Measurements from ENCODE around the gene INPP5J.

Gene INPP5J

DNA sequence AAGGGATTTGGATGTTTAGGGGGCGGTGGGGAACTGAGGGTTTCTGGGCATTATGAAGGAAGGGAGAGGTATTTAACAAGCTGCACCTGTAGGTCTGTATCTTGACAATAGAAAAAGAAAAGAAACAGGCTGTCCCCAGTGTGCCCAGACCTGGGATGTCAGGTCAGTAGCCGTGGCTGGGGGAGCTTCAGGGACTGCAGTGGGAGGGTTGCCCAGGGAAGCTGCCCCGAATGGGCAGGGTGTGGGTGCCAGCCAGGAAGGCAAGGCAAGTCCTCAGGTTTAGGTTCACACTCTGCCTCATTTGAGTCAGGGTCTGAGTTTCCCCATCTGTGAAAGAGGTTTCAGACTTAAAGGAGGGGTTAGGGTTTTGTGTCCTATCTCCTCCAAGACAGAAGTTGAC, 1.5 kb downstream of the INPP5J start:
- DNase-seq (ENCODE audit: low read depth in 3 of 3): no peak

DNA sequence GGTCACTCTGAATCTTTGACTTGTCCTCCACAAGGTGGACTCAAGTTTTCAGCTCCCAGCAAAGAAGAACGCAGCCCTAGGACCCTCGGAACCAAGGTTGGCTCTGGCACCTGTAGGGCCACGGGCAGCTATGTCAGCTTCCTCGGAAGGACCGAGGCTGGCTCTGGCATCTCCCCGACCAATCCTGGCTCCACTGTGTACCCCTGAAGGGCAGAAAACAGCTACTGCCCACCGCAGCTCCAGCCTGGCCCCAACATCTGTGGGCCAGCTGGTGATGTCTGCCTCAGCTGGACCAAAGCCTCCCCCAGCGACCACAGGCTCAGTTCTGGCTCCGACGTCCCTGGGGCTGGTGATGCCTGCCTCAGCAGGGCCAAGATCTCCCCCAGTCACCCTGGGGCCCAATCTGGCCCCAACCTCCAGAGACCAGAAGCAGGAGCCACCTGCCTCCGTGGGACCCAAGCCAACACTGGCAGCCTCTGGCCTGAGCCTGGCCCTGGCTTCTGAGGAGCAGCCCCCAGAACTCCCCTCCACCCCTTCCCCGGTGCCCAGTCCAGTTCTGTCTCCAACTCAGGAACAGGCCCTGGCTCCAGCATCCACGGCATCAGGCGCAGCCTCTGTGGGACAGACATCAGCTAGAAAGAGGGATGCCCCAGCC, 2.2 kb downstream of the INPP5J start:
- no peak for DNase-seq (ENCODE audit: low read depth in 3 of 3)

DNA sequence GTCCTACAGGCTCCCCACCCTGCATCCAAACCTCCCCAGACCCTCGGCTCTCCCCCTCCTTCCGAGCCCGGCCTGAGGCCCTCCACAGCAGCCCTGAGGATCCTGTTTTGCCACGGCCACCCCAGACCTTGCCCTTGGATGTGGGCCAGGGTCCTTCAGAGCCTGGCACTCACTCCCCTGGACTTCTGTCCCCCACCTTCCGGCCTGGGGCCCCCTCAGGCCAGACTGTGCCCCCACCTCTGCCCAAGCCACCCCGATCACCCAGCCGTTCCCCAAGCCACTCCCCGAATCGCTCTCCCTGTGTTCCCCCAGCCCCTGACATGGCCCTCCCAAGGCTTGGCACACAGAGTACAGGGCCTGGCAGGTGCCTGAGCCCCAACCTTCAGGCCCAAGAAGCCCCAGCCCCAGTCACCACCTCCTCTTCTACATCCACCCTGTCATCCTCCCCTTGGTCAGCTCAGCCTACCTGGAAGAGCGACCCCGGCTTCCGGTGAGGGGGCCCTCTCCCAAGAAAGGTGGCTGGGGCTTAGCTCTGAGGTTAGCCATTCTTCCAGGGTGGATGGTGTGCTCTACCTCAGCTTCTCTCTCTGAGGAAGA, 2.9 kb downstream of the INPP5J start:
- no peak for DNase-seq (ENCODE audit: low read depth in 3 of 3)

DNA sequence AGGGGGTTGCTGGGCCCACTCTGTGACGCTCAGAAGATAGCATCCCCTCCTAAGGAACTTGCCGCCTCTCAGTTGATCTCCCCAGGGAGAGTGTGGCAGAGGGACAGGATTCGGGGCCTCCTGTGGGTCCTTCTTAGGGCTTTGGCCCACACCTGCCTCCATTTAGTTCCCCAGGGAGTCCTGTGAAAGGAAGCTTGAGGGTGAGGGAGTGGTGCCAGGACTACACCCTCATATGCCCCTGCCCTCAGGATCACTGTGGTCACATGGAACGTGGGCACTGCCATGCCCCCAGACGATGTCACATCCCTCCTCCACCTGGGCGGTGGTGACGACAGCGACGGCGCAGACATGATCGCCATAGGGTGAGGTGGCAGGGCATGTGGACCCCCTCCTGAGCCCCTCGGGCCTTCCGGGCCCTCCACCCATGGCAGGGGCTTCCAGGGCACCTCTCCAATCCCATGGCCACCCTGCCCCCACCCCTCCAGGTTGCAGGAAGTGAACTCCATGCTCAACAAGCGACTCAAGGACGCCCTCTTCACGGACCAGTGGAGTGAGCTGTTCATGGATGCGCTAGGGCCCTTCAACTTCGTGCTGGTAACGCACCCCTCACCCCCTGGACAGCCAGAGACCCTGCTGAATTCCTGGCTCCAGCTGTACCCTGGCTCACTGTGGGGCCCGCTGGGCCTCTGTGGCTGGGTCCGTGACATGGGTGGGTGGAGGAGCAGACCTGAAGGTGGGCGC, 3.5 kb downstream of the INPP5J start:
- DNase-seq (ENCODE audit: low read depth in 3 of 3): no peak

DNA sequence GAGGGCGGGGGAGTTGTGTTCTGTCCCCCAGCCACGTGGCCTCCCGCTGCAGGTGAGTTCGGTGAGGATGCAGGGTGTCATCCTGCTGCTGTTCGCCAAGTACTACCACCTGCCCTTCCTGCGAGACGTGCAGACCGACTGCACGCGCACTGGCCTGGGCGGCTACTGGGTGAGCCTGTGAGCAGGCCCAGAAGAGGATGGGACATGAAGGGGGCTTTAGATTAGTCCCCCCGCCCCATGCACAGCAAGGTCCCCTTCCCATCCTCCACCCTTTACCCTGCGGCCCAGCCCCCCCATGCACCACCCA, 4.1 kb downstream of the INPP5J start:
- no peak for DNase-seq (ENCODE audit: low read depth in 3 of 3)

DNA sequence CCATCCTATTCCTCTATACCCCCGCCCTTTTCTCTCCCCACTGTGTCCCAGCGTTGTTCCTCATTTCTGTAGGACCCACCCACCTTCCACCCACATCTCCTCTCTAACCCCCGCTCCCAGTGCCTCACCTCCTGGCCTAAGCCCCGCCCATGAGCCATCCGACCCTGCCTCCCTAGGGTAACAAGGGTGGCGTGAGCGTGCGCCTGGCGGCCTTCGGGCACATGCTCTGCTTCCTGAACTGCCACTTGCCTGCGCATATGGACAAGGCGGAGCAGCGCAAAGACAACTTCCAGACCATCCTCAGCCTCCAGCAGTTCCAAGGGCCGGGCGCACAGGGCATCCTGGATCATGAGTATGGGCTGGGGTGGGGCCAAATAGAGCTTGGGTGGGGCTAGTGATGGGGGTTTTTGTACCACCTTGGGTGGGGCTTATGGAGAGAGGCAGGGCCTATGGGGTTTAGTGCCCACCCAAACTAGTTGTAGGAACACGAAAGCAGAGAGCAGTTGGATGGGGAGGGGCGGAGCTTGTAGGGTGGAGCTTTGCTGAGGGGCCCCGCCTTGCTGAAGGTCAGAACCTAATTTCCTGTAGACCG, 4.5 kb downstream of the INPP5J start:
- DNase-seq (ENCODE audit: low read depth in 3 of 3): no peak

DNA sequence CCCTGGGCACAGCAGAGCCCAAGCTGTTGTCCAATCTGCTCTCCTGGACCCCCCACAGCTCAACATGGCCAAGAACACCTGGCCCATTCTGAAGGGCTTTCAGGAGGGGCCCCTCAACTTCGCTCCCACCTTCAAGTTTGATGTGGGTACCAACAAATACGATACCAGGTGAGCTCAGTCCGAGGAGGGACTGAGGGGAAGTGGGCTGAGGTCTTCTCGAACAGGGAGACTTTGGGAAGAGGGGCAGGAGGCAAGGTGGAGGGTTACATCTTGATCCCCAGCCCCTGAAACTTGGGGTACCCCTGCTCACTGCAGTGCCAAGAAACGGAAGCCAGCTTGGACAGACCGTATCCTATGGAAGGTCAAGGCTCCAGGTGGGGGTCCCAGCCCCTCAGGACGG, 5.4 kb downstream of the INPP5J start:
- no peak for DNase-seq (ENCODE audit: low read depth in 3 of 3)

DNA sequence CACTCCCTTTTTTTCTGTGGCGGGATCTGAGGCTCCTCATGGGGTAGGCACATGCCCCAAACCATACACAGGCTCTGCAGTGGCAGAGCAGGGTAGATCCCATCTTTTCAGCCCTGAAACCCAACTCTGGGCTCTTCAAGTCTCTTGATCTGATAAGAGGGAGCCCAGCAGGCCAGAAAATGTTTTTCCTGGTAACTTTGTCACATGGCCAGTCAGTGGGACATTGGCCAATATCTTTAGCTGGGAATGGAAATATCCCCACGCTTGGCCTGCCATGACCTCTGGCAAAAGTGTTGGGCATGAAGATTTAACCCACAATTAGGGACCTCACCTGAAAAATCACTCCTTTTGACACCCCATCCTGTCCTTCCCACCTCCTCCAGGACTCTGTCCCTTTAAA, 8.1 kb downstream of the INPP5J start:
- DNase-seq (ENCODE audit: low read depth in 3 of 3): no peak

DNA sequence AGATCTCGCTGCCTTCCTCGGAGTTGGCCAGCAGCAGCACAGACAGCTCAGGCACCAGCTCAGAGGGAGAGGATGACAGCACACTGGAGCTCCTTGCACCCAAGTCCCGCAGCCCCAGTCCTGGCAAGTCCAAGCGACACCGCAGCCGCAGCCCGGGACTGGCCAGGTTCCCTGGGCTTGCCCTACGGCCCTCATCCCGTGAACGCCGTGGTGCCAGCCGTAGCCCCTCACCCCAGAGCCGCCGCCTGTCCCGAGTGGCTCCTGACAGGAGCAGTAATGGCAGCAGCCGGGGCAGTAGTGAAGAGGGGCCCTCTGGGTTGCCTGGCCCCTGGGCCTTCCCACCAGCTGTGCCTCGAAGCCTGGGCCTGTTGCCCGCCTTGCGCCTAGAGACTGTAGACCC, 11.1 kb downstream of the INPP5J start:
- DNase-seq (ENCODE audit: low read depth in 3 of 3): no peak

DNA sequence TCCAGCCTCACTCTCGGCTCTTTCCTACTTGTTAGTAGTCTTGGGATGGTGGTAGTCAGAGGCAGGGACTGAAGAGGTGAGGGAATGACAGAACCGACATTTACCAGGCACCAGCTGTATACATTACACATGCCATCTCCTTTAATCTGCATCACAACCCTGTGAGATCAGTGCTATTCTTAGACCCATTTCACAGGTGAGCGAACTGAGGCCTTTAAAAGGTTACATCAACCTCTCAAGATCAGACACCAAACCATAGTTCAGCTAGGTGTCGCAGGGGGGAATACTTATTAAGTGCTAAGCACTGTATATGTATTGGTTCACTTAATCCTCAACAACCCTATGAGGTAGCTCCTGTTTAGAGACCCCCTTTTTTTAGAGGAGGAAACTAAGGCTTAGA, 11.9 kb downstream of the INPP5J start:
- DNase-seq (ENCODE audit: low read depth in 3 of 3): no peak

DNA sequence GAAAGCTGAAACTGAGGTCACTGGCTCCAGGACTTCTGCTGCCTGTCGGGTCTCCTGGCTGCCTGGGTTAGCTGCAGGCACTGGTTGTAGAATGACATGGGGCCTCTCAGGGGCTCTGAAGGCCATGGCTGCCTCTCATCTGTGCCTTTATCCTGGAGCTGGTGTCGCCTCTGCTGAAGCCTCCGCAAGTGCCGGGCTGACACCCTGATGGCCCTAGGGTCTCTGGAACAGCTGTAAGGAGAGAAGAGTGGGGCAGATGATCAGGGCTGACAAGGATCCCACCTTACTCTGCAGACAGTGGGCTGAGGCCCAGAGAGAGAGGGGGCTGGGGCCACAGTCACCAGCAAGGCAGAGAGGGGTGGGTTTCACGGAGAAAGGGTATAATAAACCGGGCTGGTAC, 12.9 kb downstream of the INPP5J start:
- DNase-seq (ENCODE audit: low read depth in 3 of 3): no peak

DNA sequence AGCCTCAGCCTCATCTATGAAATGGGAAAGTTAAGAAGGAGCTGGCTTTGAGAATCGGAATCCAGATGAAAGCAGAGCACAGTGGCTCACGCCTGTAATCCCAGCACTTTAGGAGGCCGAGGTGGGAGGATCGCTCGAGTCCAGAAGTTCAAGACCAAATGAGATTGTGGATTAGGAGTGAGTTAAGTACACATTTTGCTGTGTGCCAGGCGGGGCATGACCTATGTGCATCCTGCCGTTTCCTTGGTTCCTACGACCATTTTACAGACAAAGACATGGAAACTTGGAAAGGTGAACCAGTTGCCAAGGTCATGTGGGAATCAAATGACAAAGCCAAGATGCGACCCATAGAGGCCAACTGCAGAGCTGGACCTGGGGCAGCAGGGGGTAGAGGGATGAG, 13.4 kb downstream of the INPP5J start:
- no peak for DNase-seq (ENCODE audit: low read depth in 3 of 3)

DNA sequence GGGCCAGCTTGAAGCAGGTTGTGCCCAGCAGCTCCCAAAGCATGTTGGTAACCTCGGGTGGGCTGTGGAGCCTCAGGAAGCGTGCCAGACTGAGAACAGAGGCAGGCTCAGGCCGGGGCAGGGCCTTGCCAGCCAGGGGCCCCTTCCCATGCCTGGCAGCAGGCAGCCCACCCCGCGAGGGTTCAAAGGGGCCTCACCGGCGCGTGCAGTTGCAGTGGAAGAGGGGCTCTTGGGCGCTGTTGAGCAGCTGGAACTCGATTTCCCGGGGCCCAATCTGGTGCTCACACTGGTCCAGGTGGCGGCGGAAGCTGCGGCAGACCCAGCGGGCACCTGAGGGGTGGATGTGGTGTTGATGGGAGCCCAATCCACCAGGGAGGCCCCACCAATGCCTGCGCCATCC, 13.9 kb downstream of the INPP5J start:
- no peak for DNase-seq (ENCODE audit: low read depth in 3 of 3)

DNA sequence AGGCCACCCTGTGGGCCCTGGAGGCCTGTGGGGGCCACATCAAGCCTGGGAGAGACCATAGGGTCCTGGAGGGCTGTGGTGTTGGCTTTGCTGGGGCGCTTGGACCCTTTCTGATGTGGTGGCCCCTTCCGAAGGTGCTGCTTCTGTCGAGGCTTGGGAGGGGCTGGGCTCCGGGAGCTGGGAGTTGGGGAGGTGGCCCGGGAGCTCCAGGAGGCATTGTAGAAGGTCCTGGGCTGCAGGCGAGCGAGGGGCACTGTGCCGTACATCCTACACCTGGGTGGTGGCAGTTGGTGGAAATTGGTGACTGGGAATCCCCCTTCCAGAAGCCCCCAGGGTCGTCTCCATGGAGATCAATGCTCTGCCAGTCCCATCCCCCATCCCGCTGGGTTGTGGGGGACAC, 15.0 kb downstream of the INPP5J start:
- DNase-seq (ENCODE audit: low read depth in 3 of 3): no peak

DNA sequence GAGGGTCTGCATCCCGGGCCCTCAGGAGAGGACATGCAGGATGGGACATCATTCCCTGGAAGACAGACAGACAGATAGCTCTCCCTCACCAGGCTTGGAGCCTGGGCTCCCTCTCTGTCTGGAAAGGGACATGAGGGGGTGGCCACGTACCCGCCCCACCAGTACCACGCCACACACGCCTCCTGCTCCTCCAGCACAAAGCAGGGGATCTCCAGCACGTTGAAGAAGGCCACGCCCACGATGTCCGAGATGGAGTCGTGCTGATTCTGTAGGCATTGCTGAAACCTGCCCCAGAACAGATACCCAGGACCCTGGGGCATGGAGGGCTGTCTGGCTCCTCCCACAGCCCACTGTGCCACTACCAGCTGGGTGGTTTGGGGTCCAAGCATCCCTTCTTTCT, 15.4 kb downstream of the INPP5J start:
- no peak for DNase-seq (ENCODE audit: low read depth in 3 of 3)

DNA sequence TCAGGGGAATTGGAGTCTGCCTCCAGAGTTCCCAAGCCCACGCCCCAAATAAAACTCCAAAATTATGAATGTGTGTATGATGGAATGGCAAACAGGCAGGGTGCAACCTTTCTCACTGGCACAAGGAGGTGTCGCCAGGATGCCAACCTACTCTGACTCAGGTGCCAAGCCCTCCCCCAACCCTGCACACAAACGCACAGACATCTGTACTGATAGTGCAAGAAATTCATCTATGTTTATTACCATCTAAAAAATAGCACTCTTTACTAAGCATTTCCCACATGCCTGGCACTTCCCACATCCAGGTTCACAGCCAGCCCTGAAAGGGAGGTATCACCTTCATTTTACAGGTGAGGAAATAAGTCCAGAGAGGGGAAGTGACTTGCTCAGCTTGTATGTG, 16.3 kb downstream of the INPP5J start:
- DNase-seq (ENCODE audit: low read depth in 3 of 3): no peak

DNA sequence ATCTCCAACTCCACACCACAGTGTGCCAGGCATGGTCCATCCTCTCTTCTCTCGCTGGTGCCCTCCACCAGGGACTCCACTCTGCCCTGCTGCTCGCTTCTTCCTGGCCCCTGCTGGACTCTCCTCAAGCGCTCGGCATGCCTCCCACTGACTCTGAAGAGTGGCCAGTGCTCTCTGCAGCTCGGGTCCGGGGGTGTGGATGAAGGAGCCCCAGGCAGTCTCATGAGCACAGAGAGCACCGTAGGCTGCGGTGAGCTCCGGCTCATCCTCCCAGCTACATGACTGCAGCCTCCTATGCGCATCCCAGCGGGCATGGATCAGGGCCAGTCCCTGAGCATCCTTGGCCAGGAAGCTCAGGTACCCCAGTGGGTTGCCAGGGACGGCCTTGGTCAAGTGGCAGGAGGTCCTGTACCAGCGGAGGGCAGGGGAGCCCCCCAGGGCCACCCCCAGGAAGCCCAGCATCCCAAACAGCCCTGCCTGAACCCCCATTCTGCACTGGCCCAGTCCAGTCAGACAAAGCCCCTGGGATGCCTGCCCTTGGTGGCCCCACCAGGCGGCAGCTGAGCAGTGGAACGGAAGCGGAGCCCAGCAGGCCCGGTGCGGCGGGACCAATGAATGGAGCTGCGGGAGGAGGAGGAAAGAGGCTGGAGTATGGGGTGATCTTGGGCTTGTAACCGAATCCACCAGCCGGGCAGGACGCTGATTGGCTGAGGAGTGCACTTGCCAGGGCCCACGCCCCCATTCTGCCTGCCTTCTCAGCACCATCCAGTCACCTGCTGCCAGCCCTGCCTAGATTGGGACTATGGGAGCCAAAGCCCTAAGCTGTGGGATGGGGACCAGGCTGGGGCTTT, 17.3 kb downstream of the INPP5J start, which contains the start of gene PLA2G3:
TSS of gene PLA2G3 (minus strand) at position 643 of the 851 bp plus-strand sequence. CDS start at position 489, 154 bp downstream.
- DNase-seq (ENCODE audit: low read depth in 3 of 3): no peak

DNA sequence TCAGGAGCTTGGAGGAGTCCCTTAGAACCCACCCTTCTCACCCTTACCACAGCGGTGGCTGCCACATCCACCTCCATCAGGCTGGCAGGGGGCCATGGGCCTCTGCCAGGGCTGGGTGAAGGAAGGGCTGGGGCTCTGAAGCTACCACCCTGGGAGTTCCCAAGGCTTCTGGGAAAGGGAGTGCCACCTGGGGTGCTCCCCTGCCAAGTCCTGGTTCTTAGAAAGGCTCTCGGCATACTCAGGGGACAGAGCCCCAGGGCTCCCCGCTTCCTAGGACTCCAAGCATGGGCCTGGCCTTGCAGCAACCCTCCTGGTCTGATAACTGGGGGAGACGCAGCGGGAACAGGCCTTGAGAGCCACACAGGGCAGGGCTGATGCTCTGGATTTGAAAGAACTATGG, 18.0 kb downstream of the INPP5J start:
- DNase-seq (ENCODE audit: low read depth in 3 of 3): no peak

DNA sequence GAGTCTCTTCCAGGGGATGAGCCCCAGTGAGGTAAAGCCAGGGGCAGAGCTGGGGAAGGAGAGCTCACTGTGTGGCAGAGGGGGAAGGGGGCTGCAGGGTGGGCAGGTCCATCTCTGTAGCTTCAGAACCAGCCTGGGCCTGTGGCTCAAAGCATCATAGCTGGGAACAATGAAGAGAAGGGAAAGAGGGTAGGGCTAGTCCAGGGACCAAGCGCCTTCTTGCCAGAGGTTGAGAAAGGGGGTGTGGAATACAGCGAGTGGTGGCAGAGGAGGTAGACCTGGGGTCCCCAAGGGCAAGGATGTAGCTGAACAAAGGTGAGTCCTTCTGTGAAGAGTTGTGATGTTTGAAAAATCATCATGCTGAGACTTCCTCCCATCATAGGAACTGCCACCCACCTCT, 18.8 kb downstream of the INPP5J start:
- no peak for DNase-seq (ENCODE audit: low read depth in 3 of 3)

DNA sequence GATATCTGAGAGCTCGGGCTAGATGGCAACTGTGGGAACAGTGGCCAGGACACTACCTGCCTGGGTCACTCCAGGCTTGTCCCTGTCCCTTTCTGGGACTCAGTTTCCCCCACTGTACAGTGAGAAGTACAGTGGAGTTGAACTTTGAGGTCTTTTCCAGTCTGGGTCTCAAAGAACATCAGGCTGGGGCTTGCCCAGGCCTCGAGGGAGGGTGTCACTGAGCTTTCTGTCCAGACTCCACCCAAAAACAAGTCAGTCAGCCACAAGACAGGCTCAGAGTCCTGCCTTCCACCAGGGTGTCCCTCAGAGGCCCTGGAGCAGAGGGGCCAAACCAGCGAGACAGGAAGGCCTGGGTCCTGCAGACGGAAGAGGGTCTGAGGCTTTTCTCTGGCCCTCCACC, 19.5 kb downstream of the INPP5J start:
- no peak for DNase-seq (ENCODE audit: low read depth in 3 of 3)

DNA sequence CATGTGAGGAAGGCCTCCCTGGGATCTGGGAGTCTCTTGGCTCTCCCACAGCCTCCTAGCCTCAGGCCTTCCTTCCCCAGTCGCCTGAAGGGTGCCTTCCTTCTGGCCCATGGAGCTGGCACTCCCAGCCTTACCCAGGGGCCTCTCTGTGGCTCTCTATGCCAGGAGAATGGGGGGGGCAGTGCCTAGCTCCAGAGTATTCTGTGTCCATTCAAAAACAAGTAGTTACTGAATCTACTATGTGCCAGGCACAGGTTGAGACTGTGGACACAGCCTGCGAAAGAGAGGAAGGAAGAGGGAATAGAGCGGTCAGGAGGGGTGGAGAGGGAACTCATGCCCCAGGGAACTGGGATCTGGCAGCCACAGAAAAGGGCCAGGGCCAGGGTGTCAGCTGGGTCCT, 20.3 kb downstream of the INPP5J start:
- no peak for DNase-seq (ENCODE audit: low read depth in 3 of 3)

DNA sequence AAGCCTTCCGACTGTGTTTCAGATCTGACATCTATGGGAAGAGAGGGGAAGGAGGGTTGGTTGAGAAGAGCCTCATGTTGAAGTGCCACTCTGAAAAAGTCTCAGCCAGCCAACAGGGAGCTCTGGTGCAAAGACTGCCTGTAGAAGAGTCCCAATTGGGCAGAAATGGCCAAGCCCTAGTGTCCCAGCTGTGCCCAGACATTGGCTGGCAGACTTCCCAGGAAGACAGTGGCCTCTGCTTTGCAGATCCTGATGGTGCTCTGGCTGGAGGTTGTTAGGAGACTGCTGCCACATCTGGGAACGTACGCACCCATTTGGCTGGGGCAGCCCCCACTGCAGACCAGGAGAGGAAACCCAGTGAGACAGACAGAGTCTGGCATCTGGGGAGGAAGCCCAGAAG, 20.8 kb downstream of the INPP5J start:
- DNase-seq (ENCODE audit: low read depth in 3 of 3): no peak

Data from stimulated activated CD4-positive, alpha-beta T cell treated with anti-CD3 and anti-CD28 coated beads, TNF-alpha, amount 100 ng/mL, for 24 hours (primary cell).